NCI-H2196 (cell line): ENCODE results near the gene NOC4L.

ENCODE experiments used
- DNase-seq: peaks from one replicate; lab custom pipeline; 2025; ENCODE audit not compliant: unreplicated experiment; lab: John Stamatoyannopoulos, UW

The NOC4L gene

GRCh38 chr12:132180648-132181546 is 36.6 kb downstream of the NOC4L start:
- DNase-seq = no peak

GRCh38 chr12:132181570-132182200 is 37.4 kb downstream of the NOC4L start:
- DNase-seq = no peak

- no peak for DNase-seq
Measured at GRCh38 chr12:132182206-132182710, 38.0 kb downstream of the NOC4L start.

GRCh38 chr12:132182711-132183365 is 38.6 kb downstream of the NOC4L start:
- no peak for DNase-seq

GRCh38 chr12:132185705-132186104 is 41.4 kb downstream of the NOC4L start:
- no peak for DNase-seq

- DNase-seq = no peak
Measured at GRCh38 chr12:132186208-132186856, 42.1 kb downstream of the NOC4L start.

GRCh38 chr12:132186857-132187620 is 42.8 kb downstream of the NOC4L start:
- no peak for DNase-seq

GRCh38 chr12:132187646-132188450 is 43.6 kb downstream of the NOC4L start:
- no peak for DNase-seq

GRCh38 chr12:132188451-132188901 is 44.2 kb downstream of the NOC4L start:
- DNase-seq = no peak

- no peak for DNase-seq
Measured at GRCh38 chr12:132188916-132189325, 44.7 kb downstream of the NOC4L start.

- peak; percentile 91 for DNase-seq
Measured at GRCh38 chr12:132189378-132190011, 45.2 kb downstream of the NOC4L start.

GRCh38 chr12:132190012-132190755 is 45.9 kb downstream of the NOC4L start:
- peak; percentile 57 for DNase-seq

- no peak for DNase-seq
Measured at GRCh38 chr12:132190834-132191500, 46.7 kb downstream of the NOC4L start.

GRCh38 chr12:132191715-132192553 is 47.7 kb downstream of the NOC4L start:
- DNase-seq = no peak

GRCh38 chr12:132194056-132194455 is 49.8 kb downstream of the NOC4L start:
- no peak for DNase-seq

GRCh38 chr12:132194556-132194955 is 50.3 kb downstream of the NOC4L start:
- no peak for DNase-seq

GRCh38 chr12:132195242-132195641 is 51.0 kb downstream of the NOC4L start:
- DNase-seq = peak; percentile 20
